ENCODE measurements around the gene VILL. TPM values are rescaled to one million over a fixed set of nuclear protein-coding genes. Genes with fewer than 3 reads are reported as not detected.
A peak's percentile ranks its signal among the peaks of the same experiment; 100 is the strongest.

VILL gene
- total and polyA plus RNA-seq, 4 donors = 0.88 to 3.5 (median 1.6) TPM

DNA sequence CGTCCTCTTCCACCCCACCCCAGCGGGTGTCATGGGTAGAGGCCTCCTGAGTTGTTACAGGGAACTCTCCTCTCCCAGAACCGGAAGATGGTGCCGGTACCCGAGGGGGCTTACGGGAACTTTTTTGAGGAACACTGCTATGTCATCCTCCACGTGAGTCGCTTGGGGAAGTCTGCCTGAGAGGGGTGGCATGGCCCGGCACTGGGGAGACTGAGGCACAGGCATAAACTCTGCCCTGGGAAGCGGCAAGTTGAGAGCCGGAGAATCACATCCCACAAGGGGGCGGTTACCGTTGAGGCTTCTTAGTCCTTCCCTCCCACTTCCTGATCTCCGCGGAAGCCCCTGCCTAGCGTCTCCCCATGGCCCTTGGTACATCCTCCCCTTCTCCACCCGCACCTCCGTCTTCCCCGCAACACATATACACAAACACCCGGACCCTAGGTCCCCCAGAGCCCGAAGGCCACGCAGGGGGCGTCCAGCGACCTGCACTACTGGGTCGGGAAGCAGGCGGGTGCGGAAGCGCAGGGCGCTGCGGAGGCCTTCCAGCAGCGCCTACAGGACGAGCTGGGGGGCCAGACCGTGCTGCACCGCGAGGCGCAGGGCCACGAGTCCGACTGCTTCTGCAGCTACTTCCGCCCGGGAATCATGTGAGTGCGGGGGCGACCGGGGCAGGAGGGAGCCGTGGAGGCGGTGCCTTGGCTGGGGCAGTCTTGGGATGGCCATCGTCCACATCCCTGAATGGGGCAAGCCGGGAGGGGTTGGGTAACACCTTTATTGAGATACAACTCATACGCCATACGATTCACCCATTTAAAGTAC is 3.4 kb downstream of the VILL start:
- 20% methylated on average over 49 of the region's 49 CpGs for WGBS
- Histone ChIP-seq H3K4me3 (ENCODE audit: low read depth in 1 of 3, low read length in 3 of 3) (peak overlapping the region; percentile 37 to 63 (median 40)), H3K4me1 (ENCODE audit: control insufficient read depth in 4 of 4, insufficient read depth in 4 of 4, low read length in 3 of 4) (peaks cover 0 to 15% (median 7%) of the 10 kb centered on the region in 4 donors), H3K27me3 (ENCODE audit: control insufficient read depth in 4 of 4, insufficient read depth in 4 of 4, low read length in 3 of 4) (no peaks in the 10 kb centered on the region), H3K36me3 (ENCODE audit: control insufficient read depth in 4 of 4, insufficient read depth in 3 of 4, low read depth in 1 of 4, low read length in 3 of 4) (no peaks in the 10 kb centered on the region), H3K9me3 (ENCODE audit: control insufficient read depth in 4 of 4, low read length in 3 of 4) (no peaks in the 10 kb centered on the region), H3K9ac (ENCODE audit: low read depth in 1 of 2, low read length in 2 of 2) (peak overlapping the region; percentile 24 to 57), H3K27ac (ENCODE audit: low read depth in 1 of 2, low read length in 2 of 2) (peak overlapping the region; percentile 70 to 79)
- peak; percentile 70 for DNase-seq (ENCODE audit: low spot score)
- TF ChIP-seq, protein P1, sequence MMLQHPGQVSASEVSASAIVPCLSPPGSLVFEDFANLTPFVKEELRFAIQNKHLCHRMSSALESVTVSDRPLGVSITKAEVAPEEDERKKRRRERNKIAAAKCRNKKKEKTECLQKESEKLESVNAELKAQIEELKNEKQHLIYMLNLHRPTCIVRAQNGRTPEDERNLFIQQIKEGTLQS (IDR thresholded peaks at IDR 0.05) = no peak
- TF ChIP-seq FOXA2 (IDR thresholded peaks at IDR 0.05) (no peak), SP1 (IDR thresholded peaks at IDR 0.05) (peak; percentile 24), RXRA (IDR thresholded peaks at IDR 0.05) (no peak), HNF4G (IDR thresholded peaks at IDR 0.05) (no peak), GABPA (IDR thresholded peaks at IDR 0.05 in 1 of 2, conservative IDR thresholded peaks at IDR 0.05 in 1 of 2) (peak in 1 of 2 donors; percentile 66), FOXA1 (IDR thresholded peaks at IDR 0.05) (no peak), RAD21 (IDR thresholded peaks at IDR 0.05) (peak in 1 of 2 donors; percentile 36), HNF4A (conservative IDR thresholded peaks at IDR 0.05) (peak in 1 of 2 donors; percentile 16), EGR1 (IDR thresholded peaks at IDR 0.05; ENCODE audit: low read depth in 2 of 2) (peak; percentile 96 to 98), YY1 (IDR thresholded peaks at IDR 0.05) (peak; percentile 38)
- TF ChIP-seq, protein P2, sequence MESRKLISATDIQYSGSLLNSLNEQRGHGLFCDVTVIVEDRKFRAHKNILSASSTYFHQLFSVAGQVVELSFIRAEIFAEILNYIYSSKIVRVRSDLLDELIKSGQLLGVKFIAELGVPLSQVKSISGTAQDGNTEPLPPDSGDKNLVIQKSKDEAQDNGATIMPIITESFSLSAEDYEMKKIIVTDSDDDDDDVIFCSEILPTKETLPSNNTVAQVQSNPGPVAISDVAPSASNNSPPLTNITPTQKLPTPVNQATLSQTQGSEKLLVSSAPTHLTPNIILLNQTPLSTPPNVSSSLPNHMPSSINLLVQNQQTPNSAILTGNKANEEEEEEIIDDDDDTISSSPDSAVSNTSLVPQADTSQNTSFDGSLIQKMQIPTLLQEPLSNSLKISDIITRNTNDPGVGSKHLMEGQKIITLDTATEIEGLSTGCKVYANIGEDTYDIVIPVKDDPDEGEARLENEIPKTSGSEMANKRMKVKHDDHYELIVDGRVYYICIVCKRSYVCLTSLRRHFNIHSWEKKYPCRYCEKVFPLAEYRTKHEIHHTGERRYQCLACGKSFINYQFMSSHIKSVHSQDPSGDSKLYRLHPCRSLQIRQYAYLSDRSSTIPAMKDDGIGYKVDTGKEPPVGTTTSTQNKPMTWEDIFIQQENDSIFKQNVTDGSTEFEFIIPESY (IDR thresholded peaks at IDR 0.05) = no peak
- TF ChIP-seq, protein P3, sequence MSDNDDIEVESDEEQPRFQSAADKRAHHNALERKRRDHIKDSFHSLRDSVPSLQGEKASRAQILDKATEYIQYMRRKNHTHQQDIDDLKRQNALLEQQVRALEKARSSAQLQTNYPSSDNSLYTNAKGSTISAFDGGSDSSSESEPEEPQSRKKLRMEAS (IDR thresholded peaks at IDR 0.05) = no peak

DNA sequence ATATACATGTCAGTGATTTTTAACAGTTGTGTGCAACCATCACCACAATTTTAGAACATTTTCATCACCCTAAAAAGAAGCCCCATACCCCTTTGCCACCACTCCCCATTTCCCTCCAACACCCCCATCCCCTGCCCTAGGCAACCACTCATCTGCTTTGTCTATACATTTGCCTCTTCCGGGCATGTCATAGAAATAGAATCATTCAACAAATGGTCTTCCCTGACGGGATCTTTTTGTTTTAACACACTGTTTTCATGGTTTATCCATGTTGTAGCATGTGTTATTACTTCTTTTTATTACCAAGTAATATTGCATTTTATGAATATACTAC is 4.0 kb downstream of the VILL start:
- Histone ChIP-seq H3K9ac (ENCODE audit: low read depth in 1 of 2, low read length in 2 of 2) (no peak overlapping the region), H3K27me3 (ENCODE audit: control insufficient read depth in 4 of 4, insufficient read depth in 4 of 4, low read length in 3 of 4) (no peaks in the 10 kb centered on the region), H3K27ac (ENCODE audit: low read depth in 1 of 2, low read length in 2 of 2) (peak overlapping the region in 1 of 2 donors; percentile 79), H3K4me1 (ENCODE audit: control insufficient read depth in 4 of 4, insufficient read depth in 4 of 4, low read length in 3 of 4) (peaks cover 0 to 18% (median 8%) of the 10 kb centered on the region in 4 donors), H3K4me3 (ENCODE audit: low read depth in 1 of 3, low read length in 3 of 3) (peak overlapping the region; percentile 37 to 63 (median 40)), H3K36me3 (ENCODE audit: control insufficient read depth in 4 of 4, insufficient read depth in 3 of 4, low read depth in 1 of 4, low read length in 3 of 4) (no peaks in the 10 kb centered on the region), H3K9me3 (ENCODE audit: control insufficient read depth in 4 of 4, low read length in 3 of 4) (no peaks in the 10 kb centered on the region)
- DNase-seq (ENCODE audit: low spot score) = no peak
- TF ChIP-seq HNF4A (conservative IDR thresholded peaks at IDR 0.05) = no peak
- TF ChIP-seq YY1 (IDR thresholded peaks at IDR 0.05) = no peak
- TF ChIP-seq FOXA1 (IDR thresholded peaks at IDR 0.05) = no peak
- TF ChIP-seq RXRA (IDR thresholded peaks at IDR 0.05) = no peak
- TF ChIP-seq EGR1 (IDR thresholded peaks at IDR 0.05; ENCODE audit: low read depth in 2 of 2) = no peak
- TF ChIP-seq, protein P4, sequence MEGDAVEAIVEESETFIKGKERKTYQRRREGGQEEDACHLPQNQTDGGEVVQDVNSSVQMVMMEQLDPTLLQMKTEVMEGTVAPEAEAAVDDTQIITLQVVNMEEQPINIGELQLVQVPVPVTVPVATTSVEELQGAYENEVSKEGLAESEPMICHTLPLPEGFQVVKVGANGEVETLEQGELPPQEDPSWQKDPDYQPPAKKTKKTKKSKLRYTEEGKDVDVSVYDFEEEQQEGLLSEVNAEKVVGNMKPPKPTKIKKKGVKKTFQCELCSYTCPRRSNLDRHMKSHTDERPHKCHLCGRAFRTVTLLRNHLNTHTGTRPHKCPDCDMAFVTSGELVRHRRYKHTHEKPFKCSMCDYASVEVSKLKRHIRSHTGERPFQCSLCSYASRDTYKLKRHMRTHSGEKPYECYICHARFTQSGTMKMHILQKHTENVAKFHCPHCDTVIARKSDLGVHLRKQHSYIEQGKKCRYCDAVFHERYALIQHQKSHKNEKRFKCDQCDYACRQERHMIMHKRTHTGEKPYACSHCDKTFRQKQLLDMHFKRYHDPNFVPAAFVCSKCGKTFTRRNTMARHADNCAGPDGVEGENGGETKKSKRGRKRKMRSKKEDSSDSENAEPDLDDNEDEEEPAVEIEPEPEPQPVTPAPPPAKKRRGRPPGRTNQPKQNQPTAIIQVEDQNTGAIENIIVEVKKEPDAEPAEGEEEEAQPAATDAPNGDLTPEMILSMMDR (IDR thresholded peaks at IDR 0.05; ENCODE audit: low read depth, low read length, missing input control) = no peak
- no peak for TF ChIP-seq TAF1 (conservative IDR thresholded peaks at IDR 0.05)
- TF ChIP-seq, protein P1 (IDR thresholded peaks at IDR 0.05) = no peak
- no peak for TF ChIP-seq SP1 (IDR thresholded peaks at IDR 0.05)
- no peak for TF ChIP-seq FOXA2 (IDR thresholded peaks at IDR 0.05)
- WGBS = 64% methylated on average over 2 of the region's 2 CpGs

Data from liver (tissue), 9 donors.